Activated CD8-positive, alpha-beta memory T cell treated with anti-CD3 and anti-CD28 coated beads for 36 hours (primary cell): ENCODE results near the gene TCF23. TPM values are rescaled to one million over a fixed set of nuclear protein-coding genes. Genes with fewer than 3 reads are reported as not detected.

Source experiments
- CTCF ChIA-PET: fragments of 350-600 bp; sonication (Branson Sonifier 250); formaldehyde crosslinking; loops from one replicate; lab custom pipeline; 2021; ENCODE audit warnings: antibody characterized with exemption; lab: Charles Lee
- POLR2A ChIA-PET: fragments of 350-600 bp; sonication (Branson Sonifier 250); formaldehyde crosslinking; loops from one replicate; lab custom pipeline; 2021; ENCODE audit warnings: antibody characterized with exemption; lab: Charles Lee
- total RNA-seq, 2 experiments: library from RNA; stranded (reverse); gene quantifications; one replicate each; pipeline ENCODE4 v1.2.3, GENCODE V29; 2021

TCF23 gene
- total RNA-seq, 2 experiments from 2014 or later = not detected

GRCh38 chr2:27147935-27148334 lies 869 bp upstream of the TCF23 start:
- CTCF ChIA-PET = interaction anchor here (1.0 kb wide), 1 partner anchor 155 kb away, joined by 3 read pairs; no protein-coding TSS in a partner anchor
- POLR2A ChIA-PET = no interaction called here

- POLR2A ChIA-PET = no interaction called here
Observed at GRCh38 chr2:27149570-27150405, 984 bp downstream of the TCF23 start.

GRCh38 chr2:27150639-27151230 lies 1.9 kb downstream of the TCF23 start:
- CTCF ChIA-PET = interaction anchor here (1.3 kb wide), 1 partner anchor 24 kb away, joined by 3 read pairs; no protein-coding TSS in a partner anchor
- POLR2A ChIA-PET = no interaction called here

More at GRCh38 chr2:27149570-27150405, 984 bp downstream of the TCF23 start:
- CTCF ChIA-PET = interaction anchor here (1.3 kb wide), 1 partner anchor 23 kb away, joined by 3 read pairs; no protein-coding TSS in a partner anchor

GRCh38 chr2:27152102-27152795 lies 3.4 kb downstream of the TCF23 start:
- ChIA-PET CTCF (interaction anchor here (1.0 to 1.5 kb wide), 2 partner anchors 19 to 547 kb away, joined by 3 to 5 read pairs; no protein-coding TSS in a partner anchor), POLR2A (no interaction called here)

DNA sequence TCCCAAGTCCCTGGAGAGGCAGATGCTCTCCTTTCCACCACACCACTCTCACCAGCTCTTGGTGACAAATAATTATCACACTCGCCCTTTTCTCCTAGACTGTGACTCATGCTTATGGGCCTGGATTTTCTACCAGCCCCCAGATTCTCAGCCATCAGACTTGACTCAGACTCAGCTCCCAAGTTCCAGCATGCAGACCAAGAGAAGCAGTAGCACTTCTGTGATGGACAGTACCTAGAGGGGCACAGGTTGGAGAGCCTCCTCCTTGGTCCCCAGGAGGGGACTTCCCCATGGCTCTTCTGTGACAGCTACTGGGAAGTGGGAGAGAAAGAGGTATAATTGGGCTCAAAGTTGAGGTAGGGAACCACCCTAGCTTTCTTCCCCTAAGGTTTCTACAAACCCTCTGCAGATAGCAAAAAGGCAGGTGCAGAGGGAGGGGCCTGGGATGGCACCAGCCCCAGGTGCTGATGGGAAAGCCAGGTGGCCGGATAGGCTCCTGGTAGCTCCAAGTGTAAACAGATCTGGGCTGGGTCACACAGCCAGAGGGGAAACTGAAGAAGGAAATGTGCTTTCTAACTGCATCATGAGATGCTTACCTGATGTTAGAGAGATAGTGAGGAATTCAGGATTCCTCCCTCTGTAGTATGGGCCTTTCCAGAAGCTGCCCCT lies 4.1 kb downstream of the TCF23 start:
- ChIA-PET CTCF (interaction anchor here (1.0 kb wide), 1 partner anchor 548 kb away, joined by 3 read pairs; no protein-coding TSS in a partner anchor), POLR2A (no interaction called here)

GRCh38 chr2:27154488-27154887 lies 5.7 kb downstream of the TCF23 start:
- ChIA-PET CTCF (interaction anchor here (1.0 kb wide), 1 partner anchor 9 kb away, joined by 5 read pairs; no protein-coding TSS in a partner anchor), POLR2A (no interaction called here)

DNA sequence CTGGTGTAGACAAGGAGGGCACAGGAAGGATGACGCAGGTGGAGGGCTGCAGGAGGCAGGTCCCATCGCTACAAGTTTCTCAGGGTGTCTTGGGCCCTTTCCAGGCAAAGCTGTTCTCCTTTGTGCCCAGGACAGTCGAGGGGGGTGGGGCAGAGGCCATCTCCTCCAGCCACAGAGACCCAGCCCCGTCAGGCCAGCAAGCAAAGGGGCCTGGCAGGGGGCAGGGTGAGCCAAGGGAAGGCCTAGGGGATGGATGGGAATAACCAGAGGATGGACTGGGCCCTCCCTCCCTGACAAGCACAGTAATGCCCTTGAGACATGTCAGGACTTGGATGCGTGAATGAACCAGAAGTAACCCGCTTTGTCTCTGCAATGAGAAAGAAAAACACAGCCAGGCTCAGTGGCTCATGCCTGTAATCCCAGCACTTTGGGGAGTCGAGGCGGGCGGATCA lies 6.3 kb downstream of the TCF23 start:
- ChIA-PET POLR2A (no interaction called here), CTCF (interaction anchor here (1.0 kb wide), 1 partner anchor 10 kb away, joined by 5 read pairs; no protein-coding TSS in a partner anchor)

DNA sequence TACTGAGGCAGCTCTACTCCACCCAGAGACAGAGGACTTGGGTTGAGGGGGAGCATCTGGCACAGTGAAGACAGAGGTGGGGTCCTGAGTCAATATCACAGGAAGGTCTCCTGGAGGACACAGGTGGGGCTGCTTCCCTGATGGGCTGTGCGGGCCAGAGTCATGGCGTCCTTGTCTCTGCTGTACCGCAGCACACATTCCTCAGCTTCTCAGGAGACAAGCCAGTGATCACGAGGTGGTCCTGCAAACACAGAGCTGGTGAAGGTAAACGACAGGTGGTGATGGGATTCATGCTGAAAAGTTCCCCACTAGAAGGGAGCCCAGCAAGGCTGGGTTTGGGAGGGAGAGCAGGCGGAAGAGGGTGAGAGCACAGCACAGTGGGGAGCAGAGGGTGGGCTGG lies 9.7 kb downstream of the TCF23 start:
- ChIA-PET CTCF (interaction anchor here (1.1 to 1.7 kb wide), 3 partner anchors 11 to 122 kb away, joined by 3 read pairs; no protein-coding TSS in a partner anchor), POLR2A (no interaction called here)

DNA sequence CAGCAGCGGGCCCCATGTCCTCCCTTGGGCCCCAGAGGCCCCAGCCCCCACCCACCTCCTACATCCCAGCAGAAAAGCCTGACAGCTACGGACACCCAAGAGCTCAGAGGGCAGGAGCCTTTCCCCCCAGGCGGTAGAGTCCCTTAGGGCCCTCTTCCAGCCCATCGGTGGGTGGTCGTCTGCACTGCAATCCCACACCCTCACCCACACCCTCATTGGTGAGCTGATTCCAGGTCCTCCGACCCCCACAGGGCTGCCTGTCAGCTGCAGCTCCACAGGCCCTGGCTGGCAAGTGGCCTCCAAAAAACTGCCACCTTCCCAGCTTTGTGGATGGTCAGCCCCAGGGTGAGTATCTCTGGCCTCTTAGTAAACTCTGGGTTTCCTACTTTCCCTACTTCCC lies 10.5 kb downstream of the TCF23 start:
- CTCF ChIA-PET = interaction anchor here (1.3 to 1.7 kb wide), 2 partner anchors 10 to 74 kb away, joined by 3 read pairs; no protein-coding TSS in a partner anchor
- POLR2A ChIA-PET = interaction anchor here (0.5 kb wide), 1 partner anchor 62 kb away, joined by 3 read pairs; no protein-coding TSS in a partner anchor

- ChIA-PET CTCF (interaction anchor here (0.6 to 1.7 kb wide), 3 partner anchors 9 to 1251 kb away, joined by 3 read pairs; no protein-coding TSS in a partner anchor), POLR2A (interaction anchor here (0.6 kb wide), 1 partner anchor 51 kb away, joined by 4 read pairs; no protein-coding TSS in a partner anchor)
Observed at GRCh38 chr2:27160191-27160590, 11.4 kb downstream of the TCF23 start.

GRCh38 chr2:27162151-27163121 lies 13.6 kb downstream of the TCF23 start:
- CTCF ChIA-PET = no interaction called here
- POLR2A ChIA-PET = interaction anchor here (0.5 to 0.6 kb wide), 2 partner anchors 35 to 204 kb away, joined by 3 to 4 read pairs; no protein-coding TSS in a partner anchor

- ChIA-PET CTCF (interaction anchor here (0.6 kb wide), 1 partner anchor 87 kb away, joined by 4 read pairs; no protein-coding TSS in a partner anchor), POLR2A (no interaction called here)
Observed at GRCh38 chr2:27164960-27165763, 16.4 kb downstream of the TCF23 start.

GRCh38 chr2:27170581-27171337 lies 22.0 kb downstream of the TCF23 start:
- POLR2A ChIA-PET = interaction anchor here (0.6 kb wide), 1 partner anchor 62 kb away, joined by 4 read pairs; no protein-coding TSS in a partner anchor

GRCh38 chr2:27171351-27171848 lies 22.6 kb downstream of the TCF23 start:
- POLR2A ChIA-PET = interaction anchor here (0.6 to 0.7 kb wide), 2 partner anchors 47 to 63 kb away, joined by 3 to 4 read pairs; no protein-coding TSS in a partner anchor

More at GRCh38 chr2:27170581-27171337, 22.0 kb downstream of the TCF23 start:
- CTCF ChIA-PET = interaction anchor here (0.7 to 1.3 kb wide), 7 partner anchors 19 to 248 kb away, joined by 3 to 5 read pairs (median 4); no protein-coding TSS in a partner anchor

GRCh38 chr2:27174638-27175037 lies 25.8 kb downstream of the TCF23 start:
- ChIA-PET CTCF (no interaction called here), POLR2A (no interaction called here)

More at GRCh38 chr2:27171351-27171848, 22.6 kb downstream of the TCF23 start:
- CTCF ChIA-PET = interaction anchor here (0.7 to 1.3 kb wide), 2 partner anchors 20 to 95 kb away, joined by 5 read pairs; no protein-coding TSS in a partner anchor
